Gastrocnemius medialis (tissue), 4 donors: ENCODE results near the gene PLCB3. TPM values are rescaled to one million over a fixed set of nuclear protein-coding genes. Genes with fewer than 3 reads are reported as not detected.
"Not testable (repeated sequence)": the region's sequence is repeated elsewhere in the genome, so short reads cannot be mapped to it uniquely, and the experiment has no call there.

ENCODE experiments used
- ATAC-seq, 2 donors: fragments of 150-250 bp; one replicate each; pipeline ENCODE4 v1.9.1; 2016
- DNase-seq, 2 donors: peaks; one replicate each; pipeline ENCODE4 v3.0.0-alpha.2; 2019
- H3K27ac ChIP-seq, 4 donors: fragments of 200-600 bp; sonication (generic); 1 replicate in 1 of 4; 2 replicates in 3 of 4; pipeline ENCODE4 v1.5.1; 2016 to 2018; ENCODE audit warnings: mild to moderate bottlenecking in 2 of 4, moderate library complexity in 1 of 4
- H3K27me3 ChIP-seq, 3 donors: fragments of 200-600 bp; sonication (generic) in 2 of 3; 1 replicate in 1 of 3; 2 replicates in 2 of 3; pipeline versions ENCODE4 v1.5.1 to v1.6.0; 2016 to 2019; ENCODE audit warnings: mild to moderate bottlenecking in 1 of 3, moderate library complexity in 1 of 3
- H3K36me3 ChIP-seq, 2 donors: fragments of 200-600 bp; sonication (generic) in 1 of 2; one replicate each; pipeline ENCODE4 v1.5.1; 2017 to 2018
- H3K4me1 ChIP-seq, 2 donors: fragments of 200-600 bp; sonication (generic) in 1 of 2; one replicate each; pipeline ENCODE4 v1.5.1; 2016 to 2017; ENCODE audit warnings: mild to moderate bottlenecking in 2 of 2
- H3K4me3 ChIP-seq, 4 donors: fragments of 200-600 bp; sonication (generic) in 3 of 4; 1 replicate in 1 of 4; 2 replicates in 3 of 4; pipeline ENCODE4 v1.5.1; 2016 to 2019; ENCODE audit warnings: mild to moderate bottlenecking in 2 of 4
- H3K9me3 ChIP-seq, 3 donors: fragments of 200-600 bp; sonication (generic) in 2 of 3; 1 replicate in 1 of 3; 2 replicates in 2 of 3; pipeline ENCODE4 v1.5.1; 2016 to 2019
- CTCF ChIP-seq, 5 experiments: fragments of 450-650 bp in 3 of 5; fragments of 200-600 bp in 2 of 5; sonication (generic) in 2 of 5; IDR thresholded peaks in 4 of 5; conservative IDR thresholded peaks in 1 of 5; 1 replicate in 4 of 5; 2 replicates in 1 of 5; pipeline ENCODE4 v1.5.1; 2016 to 2019; ENCODE audit warnings: antibody characterized with exemption in 5 of 5, mild to moderate bottlenecking in 3 of 5, moderate library complexity in 3 of 5
- POLR2A ChIP-seq, 2 donors: fragments of 450-650 bp; IDR thresholded peaks; one replicate each; pipeline ENCODE4 v1.6.1; 2017; ENCODE audit warnings: antibody characterized with exemption in 2 of 2, mild to moderate bottlenecking in 2 of 2, moderate library complexity in 2 of 2
- in situ Hi-C, 4 donors: fragments of 200-750 bp; cut with MboI; loops; one replicate each; pipeline versions ENCODE4 v1.15.0 to v1.8.0; 2017; ENCODE audit warnings: low sequenced_read_pairs in 4 of 4
- intact Hi-C: fragments of 100-400 bp; cut with DNase I; formaldehyde crosslinking; loops from one replicate; pipeline ENCODE4 v1.15.1; 2023; ENCODE audit warnings: low total_unique reads
- total RNA-seq, 4 donors: library from RNA; depleted of rRNA; stranded (reverse); fragments of >200 nt; gene quantifications; one replicate each; pipeline versions ENCODE4 v1.1.0 to v1.2.3, GENCODE V29; 2016

PLCB3 gene
- total RNA-seq, 4 donors from 2014 or later, result 4.7 to 9.7 (median 6.2) TPM

- H3K36me3 ChIP-seq, result peaks cover 0 to 9% of the 10 kb centered on the region in 2 donors
- ATAC-seq, result peak; percentile 6 to 12
- no peak for TF ChIP-seq POLR2A (IDR thresholded peaks at IDR 0.05)
- no peak for TF ChIP-seq CTCF (IDR thresholded peaks at IDR 0.05 in 4 of 5, conservative IDR thresholded peaks at IDR 0.05 in 1 of 5)
- no peaks in the 10 kb centered on the region for H3K9me3 ChIP-seq
- peak; percentile 64 to 84 for DNase-seq
- peaks cover 32 to 41% of the 10 kb centered on the region in 2 donors for H3K4me1 ChIP-seq
- H3K4me3 ChIP-seq, result peak overlapping the region; percentile 80 to 95 (median 94)
- in situ Hi-C loops (no loop called here), intact Hi-C loops (loop anchor here (1.0 to 10.0 kb wide), 2 partner anchors 19 to 629 kb away; partner anchors contain the start of genes EHD1, NUDT22 and TRPT1)
- peak overlapping the region; percentile 92 to 100 (median 96) for H3K27ac ChIP-seq
- H3K27me3 ChIP-seq, result no peaks in the 10 kb centered on the region
Measured at GRCh38 chr11:64245401-64245796, 5.9 kb upstream of the PLCB3 start.

- in situ Hi-C loops, result no loop called here
- no peaks in the 10 kb centered on the region for H3K9me3 ChIP-seq
- DNase-seq (peak; percentile 82 to 92), ATAC-seq (peak; percentile 18 to 31)
- no peaks in the 10 kb centered on the region for H3K27me3 ChIP-seq
- peak overlapping the region; percentile 92 to 100 (median 96) for H3K27ac ChIP-seq
- peaks cover 37 to 45% of the 10 kb centered on the region in 2 donors for H3K4me1 ChIP-seq
- TF ChIP-seq CTCF (IDR thresholded peaks at IDR 0.05 in 4 of 5, conservative IDR thresholded peaks at IDR 0.05 in 1 of 5), result no peak
- peak; percentile 47 to 79 for TF ChIP-seq POLR2A (IDR thresholded peaks at IDR 0.05)
- peak overlapping the region; percentile 80 to 95 (median 94) for H3K4me3 ChIP-seq
- H3K36me3 ChIP-seq, result peaks cover 0 to 9% of the 10 kb centered on the region in 2 donors
- intact Hi-C loops, result loop anchor here (1.0 to 10.0 kb wide), 2 partner anchors 20 to 629 kb away; partner anchors contain the start of genes EHD1, NUDT22 and TRPT1
Measured at GRCh38 chr11:64245797-64246620, 5.3 kb upstream of the PLCB3 start.

GRCh38 chr11:64246621-64246870 lies 4.8 kb upstream of the PLCB3 start:
- Histone ChIP-seq H3K27ac (peak overlapping the region; percentile 92 to 100 (median 96)), H3K4me1 (peaks cover 37 to 46% of the 10 kb centered on the region in 2 donors), H3K4me3 (peak overlapping the region; percentile 80 to 98 (median 94))
- H3K9me3 ChIP-seq, H3K27me3 ChIP-seq, in situ Hi-C loops, DNase-seq, H3K36me3 ChIP-seq: not testable (repeated sequence)
- intact Hi-C loops, result loop anchor here (10.0 kb wide), 1 partner anchor 628 kb away; the partner anchor contains the start of gene EHD1
- ATAC-seq, result peak; percentile 13 to 27
- peak; percentile 3 to 67 for TF ChIP-seq POLR2A (IDR thresholded peaks at IDR 0.05)

GRCh38 chr11:64246871-64247728 lies 4.2 kb upstream of the PLCB3 start, which contains the start of gene PPP1R14B:
Gene PPP1R14B, minus strand, starts transcription at chr11:64246943. Its CDS starts 270 bp downstream, at chr11:64246673.
- Histone ChIP-seq H3K27ac (peak within 1 kb of the TSS; percentile 92 to 100 (median 96)), H3K4me3 (peak within 1 kb of the TSS; percentile 80 to 98 (median 94)), H3K4me1 (peaks cover 38 to 47% of the 10 kb centered on the region in 2 donors), H3K9me3 (no peaks in the 10 kb centered on the region), H3K36me3 (peaks cover 0 to 9% of the 10 kb centered on the region in 2 donors), H3K27me3 (no peaks in the 10 kb centered on the region)
- intact Hi-C loops, result loop anchor here (1.0 to 10.0 kb wide), 2 partner anchors 23 to 628 kb away; partner anchors contain the start of gene EHD1
- in situ Hi-C loops, result no loop called here
- ATAC-seq, result peak; percentile 52 to 62
- peak in 4 of 5 experiments; percentile 25 to 31 (median 28) for TF ChIP-seq CTCF (IDR thresholded peaks at IDR 0.05 in 4 of 5, conservative IDR thresholded peaks at IDR 0.05 in 1 of 5)
- peak; percentile 49 to 64 for TF ChIP-seq POLR2A (IDR thresholded peaks at IDR 0.05)
- peak; percentile 84 to 86 for DNase-seq
